Activated CD8-positive, alpha-beta memory T cell treated with anti-CD3 and anti-CD28 coated beads, Interleukin-2, amount 50 U/mL, for 24 hours (primary cell): ENCODE results near the gene NIT1.
"Not testable (repeated sequence)": the region's sequence is repeated elsewhere in the genome, so short reads cannot be mapped to it uniquely, and the experiment has no call there.

Experiments used
- DNase-seq: peaks from one replicate; pipeline ENCODE4 v3.0.0-alpha.2; 2020; ENCODE audit errors: extremely low read depth

NIT1 gene

DNA sequence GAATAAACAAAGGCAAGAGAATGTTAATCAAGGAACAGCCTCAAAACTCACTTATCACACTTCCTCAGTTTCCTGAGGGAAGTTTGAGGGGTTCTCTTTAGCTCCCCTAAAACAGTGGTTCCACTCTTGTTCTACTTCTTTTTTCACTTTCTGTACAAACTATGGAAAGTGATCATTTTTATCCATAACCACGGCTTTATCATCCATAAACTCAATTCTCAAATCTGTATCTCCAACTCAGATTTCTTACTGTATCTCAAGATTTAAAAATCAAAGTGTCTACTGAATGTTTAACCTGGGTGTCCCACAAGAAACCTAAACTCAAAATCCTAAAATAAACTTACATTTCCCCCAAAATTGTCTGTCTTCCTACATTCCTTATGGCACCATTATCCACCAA lies 4.0 kb upstream of the NIT1 start:
- no peak for DNase-seq

DNA sequence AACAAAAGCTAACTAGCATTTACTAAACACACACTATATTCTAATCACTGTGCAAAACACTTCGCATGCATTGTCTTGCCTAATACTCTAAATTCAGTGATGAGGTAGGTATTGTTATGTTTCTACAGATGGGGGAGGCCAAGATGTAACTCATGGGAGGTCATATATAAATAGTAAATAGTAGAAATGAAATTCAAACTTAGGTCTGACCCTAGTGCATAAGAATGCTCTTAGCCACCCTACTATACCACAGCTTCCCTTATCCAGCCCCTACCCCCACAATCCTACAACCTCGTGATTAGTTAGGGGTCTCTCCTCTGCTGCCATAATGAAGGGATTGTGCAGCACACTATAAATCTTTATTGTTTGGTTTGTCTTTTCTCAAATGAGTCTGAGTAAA lies 3.3 kb upstream of the NIT1 start:
- no peak for DNase-seq

DNA sequence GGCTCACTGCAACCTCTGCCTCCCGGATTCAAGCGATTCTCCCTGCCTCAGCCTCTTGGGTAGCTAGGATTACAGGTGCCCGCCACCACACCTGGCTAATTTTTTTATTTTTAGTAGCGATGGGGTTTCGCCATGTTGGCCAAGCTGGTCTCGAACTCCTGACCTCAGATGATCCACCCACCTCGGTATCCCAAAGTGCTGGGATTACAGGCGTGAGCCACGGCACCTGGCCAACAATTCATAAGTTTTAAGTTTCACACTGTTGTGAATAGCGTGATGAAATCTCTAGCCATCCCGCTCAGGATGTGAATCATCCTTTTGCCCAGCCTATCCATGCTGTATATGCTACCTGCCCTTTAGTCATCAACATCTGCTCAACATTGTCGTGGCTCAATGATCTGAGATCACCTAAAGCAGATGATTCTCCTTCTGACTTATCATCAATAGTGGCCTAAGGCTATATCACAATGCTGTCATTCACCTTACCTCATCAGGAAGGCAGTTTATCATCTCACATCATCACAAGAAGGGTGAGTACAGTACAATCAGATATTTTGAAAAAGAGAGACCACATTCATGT lies 2.7 kb upstream of the NIT1 start:
- DNase-seq: no peak

DNA sequence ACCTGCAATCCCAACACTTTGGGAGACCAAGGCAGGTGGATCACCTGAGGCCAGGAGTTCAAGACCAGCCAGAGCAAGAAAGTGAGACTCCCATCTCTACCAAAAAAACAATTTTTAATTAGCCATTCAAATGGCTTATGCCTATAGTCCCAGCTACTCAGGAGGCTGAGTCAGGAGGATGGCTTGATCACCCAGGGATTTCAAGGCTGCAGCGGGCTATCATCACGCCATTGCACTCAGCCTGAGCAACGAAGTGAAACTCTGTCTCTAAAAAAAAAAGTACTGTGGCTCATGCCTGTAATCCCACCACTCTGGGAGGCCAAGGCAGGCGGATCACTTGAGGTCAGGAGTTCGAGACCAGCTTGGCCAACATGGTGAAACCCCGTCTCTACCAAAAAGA lies 1.9 kb upstream of the NIT1 start:
- not testable (repeated sequence) for DNase-seq

DNA sequence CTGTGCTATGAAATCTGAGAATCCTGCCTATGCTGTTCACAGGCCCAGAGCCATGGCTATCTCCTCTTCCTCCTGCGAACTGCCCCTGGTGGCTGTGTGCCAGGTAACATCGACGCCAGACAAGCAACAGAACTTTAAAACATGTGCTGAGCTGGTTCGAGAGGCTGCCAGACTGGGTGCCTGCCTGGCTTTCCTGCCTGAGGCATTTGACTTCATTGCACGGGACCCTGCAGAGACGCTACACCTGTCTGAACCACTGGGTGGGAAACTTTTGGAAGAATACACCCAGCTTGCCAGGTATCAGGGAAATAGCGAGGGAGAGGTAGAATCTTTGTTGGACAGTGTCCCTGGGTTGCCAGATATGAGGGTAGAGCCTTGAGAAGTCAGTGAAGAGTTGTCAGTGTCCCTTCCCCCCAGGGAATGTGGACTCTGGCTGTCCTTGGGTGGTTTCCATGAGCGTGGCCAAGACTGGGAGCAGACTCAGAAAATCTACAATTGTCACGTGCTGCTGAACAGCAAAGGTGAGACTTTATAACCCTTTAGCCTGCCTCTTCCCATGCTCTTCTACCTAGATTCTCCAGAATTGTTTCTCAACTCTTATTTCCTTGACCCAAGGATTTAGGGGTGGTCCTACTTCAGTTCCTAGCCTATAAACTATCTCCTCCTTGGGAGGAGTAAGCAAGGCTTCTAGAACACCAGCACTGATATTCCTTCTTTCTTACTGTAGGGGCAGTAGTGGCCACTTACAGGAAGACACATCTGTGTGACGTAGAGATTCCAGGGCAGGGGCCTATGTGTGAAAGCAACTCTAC lies 1.4 kb downstream of the NIT1 start:
- peak; percentile 28 for DNase-seq

DNA sequence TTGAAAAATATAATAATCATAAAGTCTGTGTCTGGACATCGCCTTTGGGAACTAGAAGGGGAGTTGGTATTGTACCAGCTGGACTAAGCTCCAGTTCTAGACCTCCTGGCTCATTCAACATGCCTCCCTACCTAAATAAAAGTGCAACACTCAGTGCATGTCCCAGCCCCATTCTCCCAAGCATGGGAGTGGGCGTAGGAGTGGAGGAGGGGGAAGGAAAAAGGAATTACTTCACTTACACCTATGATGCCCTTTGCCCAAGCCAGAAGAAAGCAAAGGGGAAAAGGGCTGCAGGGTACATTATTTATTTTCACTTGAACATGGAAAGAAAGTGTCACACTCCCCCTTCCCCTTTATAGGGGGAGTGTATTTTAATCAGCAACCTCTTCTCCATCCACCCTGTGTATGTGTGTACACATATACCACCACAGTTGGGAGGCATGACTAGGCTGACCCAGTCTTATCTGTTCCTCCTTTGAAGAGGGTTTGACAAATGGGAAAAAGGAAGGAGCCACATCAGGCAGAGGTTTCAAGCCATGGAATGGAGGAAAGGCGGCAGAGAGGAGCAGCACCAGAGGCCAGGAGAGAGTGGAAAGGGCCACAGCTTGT lies 3.2 kb downstream of the NIT1 start:
- DNase-seq: no peak

DNA sequence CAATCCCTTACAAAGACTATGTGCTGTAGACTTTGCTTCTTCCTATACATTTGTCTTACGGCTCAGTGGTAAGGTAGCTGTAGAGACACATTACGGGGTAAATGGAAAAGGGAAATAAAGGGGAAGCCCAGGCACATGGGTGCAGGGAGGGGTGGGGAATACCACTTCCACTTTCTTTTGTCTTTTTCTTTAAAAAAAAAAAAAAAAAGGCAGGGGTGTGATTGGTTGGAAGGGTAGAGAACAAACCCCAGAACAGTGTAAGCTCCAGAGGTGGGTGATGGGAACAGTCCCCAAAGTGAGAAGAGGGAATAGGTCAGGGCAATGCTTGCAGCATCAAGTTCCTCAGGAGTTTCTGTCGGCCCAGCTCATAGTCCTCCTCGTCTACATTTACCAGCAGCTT lies 3.9 kb downstream of the NIT1 start:
- no peak for DNase-seq

DNA sequence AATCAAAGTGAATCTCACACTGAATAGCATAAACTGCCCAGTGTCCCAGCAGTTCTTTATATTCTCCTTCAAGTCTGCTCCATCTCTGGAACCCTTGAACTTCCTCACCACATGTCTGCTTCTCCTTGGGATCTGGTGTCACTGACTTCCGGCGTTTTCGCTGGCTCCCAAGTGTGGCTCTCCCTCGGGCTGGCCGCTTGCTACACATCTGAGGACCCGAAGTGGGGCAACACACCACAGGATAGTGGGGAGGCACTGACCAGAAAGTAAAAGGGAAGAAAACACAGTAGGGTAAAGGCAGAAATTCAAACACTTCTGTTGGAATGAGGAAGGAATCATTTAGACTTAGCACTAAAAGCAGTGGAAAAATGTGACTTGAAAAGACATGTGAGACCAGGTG lies 5.1 kb downstream of the NIT1 start:
- DNase-seq: no peak

DNA sequence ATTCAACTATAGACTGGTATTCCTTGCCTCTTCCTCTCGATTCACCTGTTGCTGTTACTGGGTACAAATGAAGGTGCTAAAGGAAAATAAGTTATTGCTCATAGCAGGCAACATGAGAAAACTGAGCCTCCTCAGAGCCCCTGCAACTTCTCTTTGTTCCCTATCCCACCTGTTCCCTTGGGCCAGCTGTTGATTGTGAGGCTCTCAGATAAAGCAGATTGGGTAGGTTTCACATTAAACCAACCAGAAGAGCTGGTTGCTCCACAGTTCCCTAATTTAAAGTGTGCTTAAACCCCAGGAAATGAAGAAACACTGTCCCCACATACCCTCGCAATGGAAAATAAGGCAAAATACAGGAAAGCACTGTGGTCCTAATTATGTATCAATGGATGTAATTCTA lies 9.7 kb downstream of the NIT1 start:
- no peak for DNase-seq

DNA sequence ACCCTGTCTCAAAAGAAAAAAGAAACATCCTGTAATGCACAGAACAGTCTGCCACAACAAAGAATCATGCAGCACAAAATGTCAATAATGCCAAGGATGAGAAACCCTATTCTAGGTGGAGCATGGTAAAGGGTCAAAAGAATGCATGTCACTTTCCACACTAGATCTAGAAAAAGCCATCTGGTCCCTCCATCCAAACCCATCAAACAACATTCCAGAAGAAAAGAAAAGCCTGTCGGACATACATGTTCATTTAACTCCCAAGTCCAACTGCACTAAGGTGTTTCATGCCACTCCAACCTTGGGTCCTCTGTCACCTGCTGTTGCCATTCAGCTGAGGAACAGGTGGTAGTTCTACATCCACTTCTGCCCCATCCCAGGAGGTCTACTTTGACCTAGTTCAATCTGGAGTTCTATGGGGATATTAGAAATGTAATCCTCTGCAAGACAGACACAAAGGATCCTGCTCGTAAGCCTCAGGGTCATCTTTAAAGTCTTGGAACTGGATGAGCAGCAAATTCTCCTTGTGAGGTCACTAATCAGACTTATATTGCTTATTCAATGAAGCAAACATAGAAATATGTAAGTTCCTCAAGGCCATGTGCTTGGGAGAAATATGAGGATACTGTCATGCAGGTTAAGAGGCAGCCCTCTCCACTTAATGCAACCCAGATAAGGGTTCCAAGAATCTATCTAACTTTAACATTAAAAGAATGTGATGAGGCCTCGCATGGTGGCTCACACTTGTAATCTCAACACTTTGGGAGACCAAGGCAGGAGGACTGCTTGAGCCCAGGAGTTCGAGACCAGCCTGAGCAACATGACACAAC lies 10.9 kb downstream of the NIT1 start:
- no peak for DNase-seq

DNA sequence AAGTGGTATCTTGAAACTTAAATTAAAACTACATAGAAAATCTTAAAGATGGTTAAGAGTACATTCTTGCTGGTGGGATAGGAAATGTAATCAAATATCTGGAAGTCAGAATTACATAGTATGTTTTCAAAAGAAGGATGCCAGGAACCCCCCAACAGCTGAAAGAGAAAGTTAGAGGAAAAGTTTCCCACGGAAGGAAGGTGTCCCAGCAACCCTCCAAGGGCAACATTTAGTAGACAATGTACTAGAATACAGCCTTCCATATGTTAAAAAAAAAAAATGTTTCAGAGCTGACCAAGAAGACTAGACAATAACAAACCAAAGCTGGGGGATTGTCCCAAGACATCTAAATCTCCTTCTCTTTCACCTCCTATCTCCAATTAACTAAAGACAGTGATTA lies 12.4 kb downstream of the NIT1 start:
- no peak for DNase-seq

DNA sequence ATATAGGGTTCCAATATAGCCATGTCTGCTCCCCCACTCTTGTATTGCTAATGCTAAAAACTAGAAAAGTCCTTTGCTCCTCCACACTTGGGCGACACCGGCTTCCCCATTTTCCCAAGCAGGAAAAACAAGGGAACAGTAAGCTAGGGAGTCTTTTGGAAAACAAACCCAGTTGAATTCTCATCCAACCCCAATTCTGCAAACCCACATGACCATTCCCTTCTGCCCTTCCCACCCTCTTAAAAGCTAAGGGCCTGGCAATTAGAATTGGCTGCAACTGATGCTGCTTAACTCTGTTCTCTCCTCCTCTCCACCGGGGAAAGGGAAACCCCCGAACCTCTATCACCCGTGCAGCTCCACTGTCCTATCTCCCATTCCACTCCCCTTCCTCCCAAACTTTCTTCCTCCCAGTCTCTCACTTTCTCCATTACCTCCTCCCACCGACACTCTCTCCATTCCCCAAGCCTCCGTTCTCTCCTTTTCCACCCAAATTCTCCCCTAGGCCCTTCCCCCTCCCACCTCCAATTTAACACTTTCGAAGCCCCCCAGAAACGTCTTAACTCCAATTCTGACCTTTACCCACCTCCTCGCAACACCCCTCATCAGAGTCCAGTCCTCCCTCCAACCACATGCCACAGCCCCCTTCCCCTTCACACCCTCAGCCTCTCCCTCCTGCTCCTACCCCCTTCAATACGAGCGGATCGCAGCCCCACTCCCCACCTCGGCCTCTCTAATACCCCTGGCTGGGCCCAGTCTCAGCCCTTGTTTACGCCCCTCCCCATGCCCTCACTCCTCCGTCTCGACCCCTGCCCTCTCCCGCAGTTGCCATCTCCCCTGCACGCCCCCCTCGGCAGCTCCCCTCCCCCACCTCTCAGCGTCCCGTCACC lies 13.9 kb downstream of the NIT1 start:
- DNase-seq: no peak

DNA sequence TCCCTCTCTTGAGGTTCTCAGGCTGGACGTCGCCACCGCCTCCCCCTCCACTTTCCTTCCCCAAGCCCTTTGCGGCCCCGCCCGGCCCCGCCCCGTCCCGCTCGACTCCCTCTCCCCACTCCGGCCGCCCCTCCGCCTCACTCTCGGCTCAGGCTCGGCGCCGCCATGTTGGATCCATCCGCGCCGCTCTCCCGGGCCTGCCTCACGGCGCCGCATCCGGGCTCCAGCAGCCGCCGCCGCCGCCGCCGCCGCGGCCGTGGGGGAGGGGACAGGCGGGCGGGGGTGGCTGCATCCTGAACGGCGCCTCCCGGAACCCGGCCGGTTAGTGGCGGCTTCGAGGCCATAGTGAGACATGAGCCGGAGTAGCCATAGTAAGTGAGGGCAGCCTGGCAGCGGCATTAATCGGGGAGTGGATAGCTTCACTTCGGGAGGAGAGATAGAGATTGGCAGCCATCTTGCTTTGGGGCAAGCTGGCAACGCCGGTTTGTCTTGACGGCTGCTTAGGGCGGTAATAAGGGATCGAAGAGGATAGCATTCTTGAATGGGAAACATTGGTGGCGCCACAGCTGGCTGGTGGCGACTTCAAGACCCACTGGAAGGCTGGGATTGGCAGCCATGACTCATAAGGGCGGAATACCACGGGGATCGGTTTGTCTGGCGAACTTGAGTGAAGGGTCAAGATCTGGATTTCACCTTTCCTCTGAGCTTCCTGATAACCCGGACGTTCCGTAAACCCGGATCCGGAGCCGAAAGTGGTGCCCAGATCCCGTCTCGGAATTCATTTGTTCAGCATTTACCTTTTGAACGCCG lies 14.7 kb downstream of the NIT1 start, which contains the start of gene DEDD:
Gene DEDD (minus strand): TSS at position 258 of the 810 bp plus-strand sequence. CDS start 8,205 bp downstream, outside the sequence.
- peak; percentile 67 for DNase-seq

DNA sequence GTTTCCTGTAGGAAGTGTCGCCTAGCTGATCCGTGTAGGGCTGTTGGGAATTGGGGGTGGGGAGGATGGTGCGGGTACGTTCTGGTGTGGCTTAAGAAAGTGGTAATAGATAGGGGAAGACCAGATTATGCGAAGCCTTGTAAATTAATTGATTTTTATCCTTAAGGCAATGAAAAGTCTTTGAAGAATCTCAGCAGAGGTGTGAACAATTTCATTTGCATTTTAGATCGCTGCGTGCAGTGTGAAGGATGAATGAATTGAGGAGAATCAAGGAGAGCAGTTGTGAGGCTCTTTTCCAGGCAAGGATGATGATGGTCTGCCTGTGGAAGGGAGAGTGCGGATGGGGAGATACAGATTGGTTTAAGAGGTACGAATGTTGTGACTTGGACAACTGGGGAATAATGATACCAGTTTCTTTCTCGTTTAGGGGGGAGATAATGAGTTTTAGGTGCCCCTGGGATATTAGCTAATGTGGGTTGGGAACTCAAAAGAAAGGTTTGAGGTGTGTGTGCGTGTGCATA lies 15.4 kb downstream of the NIT1 start:
- DNase-seq: no peak

DNA sequence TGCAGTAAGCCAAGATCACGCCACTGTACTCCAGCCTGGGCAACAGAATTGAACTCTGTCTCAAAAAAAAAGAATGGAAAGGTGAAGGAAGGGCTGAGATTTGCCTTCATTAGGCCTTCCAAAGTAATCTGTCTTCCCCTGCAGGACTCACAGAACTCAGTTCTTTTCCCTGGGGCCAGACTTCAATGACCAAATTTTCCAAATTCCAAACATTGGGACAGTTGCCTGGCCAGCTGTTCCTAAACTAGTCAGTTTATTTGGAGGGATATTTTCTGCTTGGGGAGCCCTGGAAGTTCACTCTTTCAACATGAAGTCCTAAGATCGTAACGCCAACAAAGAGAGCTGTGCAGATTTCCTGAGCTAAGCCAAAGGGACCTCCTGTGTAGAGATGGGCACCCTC lies 20.0 kb downstream of the NIT1 start:
- DNase-seq: no peak

DNA sequence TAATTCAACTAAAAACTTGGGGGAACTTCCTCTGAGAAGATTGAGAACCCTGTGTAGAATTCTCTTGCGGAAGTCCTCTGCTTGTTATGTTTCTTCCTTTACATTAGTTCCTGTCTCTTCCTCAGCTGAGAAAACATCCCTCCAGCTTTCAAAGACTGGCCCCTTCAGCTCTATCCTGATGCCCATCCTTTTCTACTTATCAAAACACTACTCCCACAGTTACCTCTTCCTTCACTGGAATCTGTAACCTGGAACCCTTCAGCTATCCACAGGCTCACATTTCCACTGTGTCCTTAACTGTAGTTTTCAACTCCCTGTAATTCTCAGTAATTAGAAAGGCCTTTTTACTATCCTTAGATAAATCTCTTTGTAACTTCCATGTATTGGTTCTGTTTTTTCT lies 20.5 kb downstream of the NIT1 start:
- DNase-seq: no peak

DNA sequence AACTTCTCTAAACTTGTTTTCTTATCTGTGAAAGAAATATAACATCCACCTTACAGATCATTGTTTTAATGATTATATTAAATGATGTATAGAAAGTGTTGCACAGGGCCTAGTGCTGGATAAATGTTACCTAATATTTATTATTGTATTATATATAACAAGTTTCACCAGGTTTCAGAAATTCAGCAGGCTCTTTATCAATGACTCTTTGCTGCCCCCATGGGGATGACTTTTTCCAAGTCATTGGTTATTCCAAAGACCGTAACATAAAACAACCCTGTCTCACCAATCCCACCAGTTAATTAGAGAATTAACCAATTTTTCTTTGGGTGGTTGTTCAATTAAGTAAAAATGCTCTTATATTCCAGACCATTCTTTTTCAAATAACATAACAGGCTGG lies 21.9 kb downstream of the NIT1 start:
- no peak for DNase-seq

DNA sequence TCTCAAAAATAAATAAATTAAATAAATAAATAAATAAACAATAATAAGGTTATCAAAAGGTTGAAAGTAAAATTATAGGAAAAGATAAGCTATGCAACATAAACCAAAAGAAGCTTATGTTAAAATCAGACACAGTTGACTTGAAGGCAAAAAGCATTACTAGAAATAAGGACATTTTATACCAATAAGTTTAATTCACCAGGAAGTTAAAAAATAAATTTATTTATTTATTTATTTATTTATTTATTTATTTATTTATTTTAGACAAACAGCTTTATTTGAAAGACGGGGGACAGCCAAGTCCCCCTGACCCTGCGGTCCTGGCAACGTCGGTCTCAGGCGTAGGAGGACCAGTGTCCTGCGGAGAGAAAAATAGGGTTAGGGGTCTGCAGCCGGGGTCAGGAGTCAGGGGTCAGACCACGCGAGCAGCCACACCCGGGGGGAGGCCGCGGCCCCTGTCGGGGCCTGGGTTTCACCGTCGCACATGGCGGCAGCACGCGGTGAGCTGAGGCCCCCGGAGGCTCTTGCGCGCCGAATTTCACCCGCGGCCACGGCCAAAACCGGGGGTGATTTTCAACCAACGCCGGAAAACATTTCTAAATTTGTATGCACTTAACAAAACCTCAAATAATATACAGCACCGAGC lies 23.0 kb downstream of the NIT1 start:
- no peak for DNase-seq

DNA sequence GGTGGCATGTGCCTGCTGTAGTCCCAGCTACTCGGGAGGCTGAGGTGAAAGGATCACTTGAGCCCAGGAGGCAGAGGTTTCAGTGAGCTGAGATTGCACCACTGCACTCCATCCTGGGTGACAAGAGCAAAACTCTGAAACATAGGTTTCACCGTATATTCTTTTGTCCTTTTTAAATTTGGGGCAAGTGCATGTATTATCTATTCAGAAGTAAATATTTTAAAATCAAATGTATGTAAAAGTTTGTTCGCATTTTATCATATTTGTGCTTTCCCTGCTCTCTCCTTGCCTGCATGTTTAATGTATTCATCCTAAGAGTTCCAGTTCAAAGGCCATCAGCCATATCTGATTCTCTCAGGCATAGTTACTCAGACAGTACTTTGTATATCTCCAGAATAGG lies 27.9 kb downstream of the NIT1 start:
- no peak for DNase-seq

DNA sequence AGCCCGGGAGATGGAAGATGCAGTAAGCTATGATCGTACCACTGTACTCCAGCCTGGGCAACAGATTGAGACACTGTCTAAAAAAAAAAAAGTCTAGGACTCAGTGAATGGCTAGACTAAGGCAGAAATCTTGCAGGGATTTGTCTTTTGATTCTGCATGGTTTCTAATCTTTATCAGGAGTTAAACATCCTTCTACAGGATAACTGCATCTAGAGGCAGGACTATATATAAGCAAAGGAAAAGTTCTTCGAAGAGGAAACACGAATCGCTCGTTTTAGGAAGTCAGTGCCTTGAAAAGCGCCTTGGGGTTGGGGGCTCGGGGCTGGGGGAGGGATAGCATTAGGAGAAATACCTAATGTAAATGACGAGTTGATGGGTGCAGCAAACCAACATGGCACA lies 35.3 kb downstream of the NIT1 start:
- no peak for DNase-seq
